Measurements from ENCODE around the gene MLANA.
A peak's percentile ranks its signal among the peaks of the same experiment; 100 is the strongest.

The MLANA gene

GRCh38 chr9:5939530-5939929 lies 48.8 kb downstream of the MLANA start:
- Histone ChIP-seq H3K4me1 (no peaks in the 10 kb centered on the region), H3K9me3 (replicated peaks in 1 of 11) (no peaks in the 10 kb centered on the region), H4K20me1 (no peaks in the 10 kb centered on the region), H3K4me3 (no peak overlapping the region), H3K9ac (no peak overlapping the region), H3K27ac (no peak overlapping the region), H3K4me2 (no peak overlapping the region), H3K27me3 (no peaks in the 10 kb centered on the region), H3K36me3 (0 out of 22 replicates have a peak, but pooled peaks cover 0 to 5% (median 0%) of the 10 kb centered on the region in 11 experiments)
- no peak for TF ChIP-seq Cebpa-rat (IDR thresholded peaks at IDR 0.05)

GRCh38 chr9:5941214-5941613 lies 50.5 kb downstream of the MLANA start:
- Histone ChIP-seq H3K4me2 (no peak overlapping the region), H3K9me3 (replicated peaks in 1 of 11) (no peaks in the 10 kb centered on the region), H3K36me3 (0 out of 22 replicates have a peak, but pooled peaks cover 0 to 5% (median 0%) of the 10 kb centered on the region in 11 experiments), H3K27me3 (no peaks in the 10 kb centered on the region), H3K9ac (no peak overlapping the region), H4K20me1 (no peaks in the 10 kb centered on the region), H3K4me1 (no peaks in the 10 kb centered on the region), H3K27ac (no peak overlapping the region), H3K4me3 (no peak overlapping the region)
- TF ChIP-seq Cebpa-rat (IDR thresholded peaks at IDR 0.05) = no peak

GRCh38 chr9:5945112-5945511 lies 54.4 kb downstream of the MLANA start:
- Histone ChIP-seq H3K27ac (no peak overlapping the region), H3K9ac (no peak overlapping the region), H3K4me3 (no peak overlapping the region), H3K9me3 (replicated peaks in 1 of 11) (no peaks in the 10 kb centered on the region), H3K27me3 (no peaks in the 10 kb centered on the region), H3K36me3 (0 out of 22 replicates have a peak, but pooled peaks cover 0 to 5% (median 0%) of the 10 kb centered on the region in 11 experiments), H4K20me1 (no peaks in the 10 kb centered on the region), H3K4me2 (no peak overlapping the region), H3K4me1 (peaks cover 0 to 24% (median 14%) of the 10 kb centered on the region in 10 experiments; a peak in 16 of 20 replicates)
- TF ChIP-seq Cebpa-rat (IDR thresholded peaks at IDR 0.05) = no peak

GRCh38 chr9:5947912-5948311 lies 57.2 kb downstream of the MLANA start:
- Histone ChIP-seq H3K4me1 (peaks cover 0 to 26% (median 15%) of the 10 kb centered on the region in 10 experiments; a peak in 16 of 20 replicates), H3K9ac (no peak overlapping the region), H3K27me3 (no peaks in the 10 kb centered on the region), H3K4me2 (peak overlapping the region in 2 of 11 experiments; percentile 73 to 78; a peak in 2 of 22 replicates), H3K36me3 (0 out of 22 replicates have a peak, but pooled peaks cover 0 to 2% (median 0%) of the 10 kb centered on the region in 11 experiments), H3K4me3 (no peak overlapping the region), H3K9me3 (replicated peaks in 1 of 11) (no peaks in the 10 kb centered on the region), H4K20me1 (no peaks in the 10 kb centered on the region), H3K27ac (no peak overlapping the region)
- TF ChIP-seq Cebpa-rat (IDR thresholded peaks at IDR 0.05) = no peak

GRCh38 chr9:5949103-5949699 lies 58.5 kb downstream of the MLANA start:
- peaks cover 0 to 26% (median 15%) of the 10 kb centered on the region in 10 experiments; a peak in 16 of 20 replicates for H3K4me1 ChIP-seq
- H4K20me1 ChIP-seq = no peaks in the 10 kb centered on the region
- H3K27me3 ChIP-seq = no peaks in the 10 kb centered on the region
- TF ChIP-seq Cebpa-rat (IDR thresholded peaks at IDR 0.05) = no peak
- no peaks in the 10 kb centered on the region for H3K9me3 ChIP-seq (replicated peaks in 1 of 11)
- H3K36me3 ChIP-seq = peaks cover 0 to 6% (median 0%) of the 10 kb centered on the region in 11 experiments; a peak in 4 of 22 replicates
- H3K4me3 ChIP-seq = peak overlapping the region; percentile 34 to 49 (median 42); a peak in 15 of 20 replicates
- peak overlapping the region; percentile 23 to 65 (median 61); a peak in 19 of 22 replicates for H3K27ac ChIP-seq
- peak overlapping the region in 10 of 11 experiments; percentile 24 to 62 (median 42); a peak in 14 of 22 replicates for H3K9ac ChIP-seq
- H3K4me2 ChIP-seq = peak overlapping the region; percentile 69 to 79 (median 75)

GRCh38 chr9:5950261-5950660 lies 59.6 kb downstream of the MLANA start:
- TF ChIP-seq Cebpa-rat (IDR thresholded peaks at IDR 0.05) = no peak

GRCh38 chr9:5951686-5952211 lies 61.1 kb downstream of the MLANA start:
- Histone ChIP-seq H3K4me3 (no peak overlapping the region), H3K4me2 (no peak overlapping the region), H3K27ac (no peak overlapping the region), H4K20me1 (peaks cover 0 to 12% (median 0%) of the 10 kb centered on the region in 11 experiments; a peak in 2 of 22 replicates), H3K4me1 (peaks cover 0 to 26% (median 15%) of the 10 kb centered on the region in 10 experiments; a peak in 16 of 20 replicates), H3K36me3 (peaks cover 0 to 13% (median 0%) of the 10 kb centered on the region in 11 experiments; a peak in 5 of 22 replicates), H3K27me3 (no peaks in the 10 kb centered on the region), H3K9ac (no peak overlapping the region), H3K9me3 (replicated peaks in 1 of 11) (no peaks in the 10 kb centered on the region)
- no peak for TF ChIP-seq Cebpa-rat (IDR thresholded peaks at IDR 0.05)

More at GRCh38 chr9:5950261-5950660, 59.6 kb downstream of the MLANA start:
- Histone ChIP-seq H3K36me3 (peaks cover 0 to 13% (median 0%) of the 10 kb centered on the region in 11 experiments; a peak in 5 of 22 replicates), H4K20me1 (no peaks in the 10 kb centered on the region), H3K27me3 (no peaks in the 10 kb centered on the region), H3K9me3 (replicated peaks in 1 of 11) (no peaks in the 10 kb centered on the region), H3K4me2 (no peak overlapping the region; a peak in 2 of 22 replicates), H3K9ac (no peak overlapping the region), H3K4me3 (no peak overlapping the region), H3K27ac (no peak overlapping the region), H3K4me1 (peaks cover 0 to 26% (median 15%) of the 10 kb centered on the region in 10 experiments; a peak in 16 of 20 replicates)

- H3K27ac ChIP-seq = no peak overlapping the region
- peaks cover 0 to 13% (median 8%) of the 10 kb centered on the region in 10 experiments; a peak in 16 of 20 replicates for H3K4me1 ChIP-seq
- peaks cover 0 to 30% (median 4%) of the 10 kb centered on the region in 11 experiments; a peak in 10 of 22 replicates for H3K36me3 ChIP-seq
- H3K9me3 ChIP-seq (replicated peaks in 1 of 11) = no peaks in the 10 kb centered on the region
- H3K27me3 ChIP-seq = no peaks in the 10 kb centered on the region
- TF ChIP-seq Cebpa-rat (IDR thresholded peaks at IDR 0.05) = no peak
- no peak overlapping the region for H3K9ac ChIP-seq
- peaks cover 0 to 25% (median 0%) of the 10 kb centered on the region in 11 experiments; a peak in 3 of 22 replicates for H4K20me1 ChIP-seq
- H3K4me3 ChIP-seq = no peak overlapping the region
- H3K4me2 ChIP-seq = no peak overlapping the region
These were observed 63.3 kb downstream of the MLANA start for GRCh38 chr9:5953743-5954707.
